NCI-H2196 (cell line): Measurements from ENCODE around the gene PABPN1L.

Source experiments
- DNase-seq: peaks from one replicate; lab custom pipeline; 2025; ENCODE audit not compliant: unreplicated experiment; lab: John Stamatoyannopoulos, UW

The PABPN1L gene

DNA sequence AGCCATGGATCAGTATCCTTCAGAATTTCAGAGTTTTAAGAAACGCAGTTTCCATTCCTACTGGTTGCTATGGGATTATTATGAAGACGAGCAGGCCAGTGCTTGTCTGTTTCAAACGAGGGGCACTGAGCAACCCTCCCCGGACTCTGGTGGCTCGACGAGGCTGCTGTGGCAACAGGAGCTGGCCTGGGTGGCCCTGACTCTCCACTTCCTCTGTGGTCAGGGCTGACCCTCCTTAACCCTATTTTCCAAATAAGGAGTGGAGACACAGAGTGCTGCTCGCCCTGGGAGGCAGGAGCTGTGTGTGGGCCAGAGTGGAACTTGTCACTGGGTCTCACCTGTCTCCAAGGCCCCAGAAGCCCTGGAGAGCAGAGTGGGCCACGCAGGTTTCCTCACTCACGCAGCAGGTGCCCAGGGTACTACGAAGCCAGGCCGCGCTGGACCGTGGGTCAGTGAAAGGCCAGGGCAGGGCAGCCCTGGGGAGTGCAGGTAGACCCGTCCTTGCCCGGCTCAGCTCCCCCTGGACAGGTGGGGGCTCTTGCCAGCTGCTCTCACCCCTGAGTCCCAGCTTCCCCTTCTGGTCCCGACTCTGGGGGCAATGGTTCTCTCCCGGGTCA is 13.0 kb downstream of the PABPN1L start:
- DNase-seq: no peak

DNA sequence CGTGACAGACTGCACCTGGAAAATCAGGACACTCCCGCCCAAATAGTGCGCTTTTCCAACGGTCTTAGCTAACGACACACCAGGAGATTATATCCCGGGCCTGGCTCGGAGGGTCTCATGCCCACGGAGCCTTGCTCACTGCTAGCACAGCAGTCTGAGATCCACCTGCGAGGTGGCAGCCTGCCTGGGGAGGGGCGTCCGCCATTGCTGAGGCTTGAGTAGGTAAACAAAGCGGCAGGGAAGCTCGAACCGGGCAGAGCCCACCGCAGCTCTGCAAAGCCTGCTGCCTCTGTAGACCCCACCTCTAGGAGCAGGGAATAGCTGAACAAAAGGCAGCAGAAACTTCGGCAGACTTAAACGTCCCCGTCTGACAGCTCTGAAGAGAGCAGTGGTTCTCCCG is 14.8 kb downstream of the PABPN1L start:
- DNase-seq: no peak

DNA sequence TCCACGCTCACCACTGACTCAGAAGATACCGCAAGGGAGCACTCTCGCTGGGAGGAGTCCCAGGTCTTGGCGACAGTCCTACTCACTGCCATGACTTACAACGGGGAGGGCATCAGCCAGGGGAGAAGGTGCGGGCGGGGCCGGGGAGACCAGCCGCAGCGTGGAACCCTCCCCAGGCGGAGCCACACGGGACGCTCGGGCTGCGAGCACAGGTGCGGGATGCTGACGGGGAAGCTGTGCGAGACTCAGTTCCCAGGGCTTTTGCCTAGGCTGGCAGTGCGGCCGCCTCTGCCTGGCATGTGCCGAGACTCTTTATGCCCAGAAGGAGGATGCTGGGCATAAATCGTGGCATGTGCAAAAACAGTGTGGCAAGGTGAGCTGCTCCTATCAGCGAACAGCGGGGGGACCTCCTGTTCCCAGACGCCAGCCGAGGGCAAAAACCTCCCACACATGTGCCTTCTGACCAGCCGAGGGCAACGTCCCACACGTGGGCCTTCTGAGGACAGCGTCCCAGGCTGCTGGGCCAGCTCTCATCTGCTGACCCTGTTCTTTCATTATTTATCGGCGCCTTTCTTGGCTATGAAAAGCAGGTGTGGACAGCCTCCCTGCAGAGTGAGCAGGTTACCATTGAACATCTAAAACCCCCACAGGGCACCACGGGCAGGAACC is 15.8 kb downstream of the PABPN1L start:
- DNase-seq: no peak

DNA sequence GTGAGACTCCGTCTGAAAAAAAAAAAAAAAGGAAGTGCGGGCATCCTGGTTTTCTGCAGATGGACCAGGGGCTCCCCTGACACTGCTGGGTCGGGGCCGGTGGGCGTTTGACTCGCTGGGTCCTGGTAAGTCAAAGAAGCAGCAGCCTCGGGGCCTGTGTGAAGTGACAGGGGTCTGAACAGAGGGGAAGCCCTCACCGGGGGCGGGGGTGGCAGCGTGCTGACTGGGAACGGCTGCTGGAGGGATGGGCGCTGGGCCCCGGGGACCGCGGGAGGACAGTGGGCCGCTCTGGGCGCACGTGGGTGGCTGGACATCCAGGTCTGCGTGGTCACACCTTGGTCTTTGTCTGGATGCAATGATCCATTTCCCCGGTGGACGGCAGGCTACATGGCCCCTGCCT is 17.9 kb downstream of the PABPN1L start:
- DNase-seq: no peak

DNA sequence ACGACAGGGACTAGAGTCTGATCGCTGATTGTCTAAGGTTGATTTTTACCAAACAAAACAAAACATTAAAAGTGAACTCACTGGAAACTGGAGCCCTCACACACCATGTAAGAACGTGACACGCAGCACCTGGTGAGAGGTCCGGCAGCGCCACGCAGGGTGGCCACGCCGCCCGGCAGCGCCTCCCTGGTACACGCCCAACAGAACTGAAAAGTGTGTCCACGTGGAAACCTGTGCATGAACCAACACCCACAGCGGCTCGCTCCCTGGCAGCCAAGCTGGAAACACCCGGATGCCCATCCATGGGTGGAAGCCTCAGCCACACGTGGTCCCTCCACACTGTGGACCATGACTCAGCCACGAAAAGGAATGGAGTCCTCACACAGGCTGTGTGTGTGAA is 18.8 kb downstream of the PABPN1L start:
- no peak for DNase-seq

DNA sequence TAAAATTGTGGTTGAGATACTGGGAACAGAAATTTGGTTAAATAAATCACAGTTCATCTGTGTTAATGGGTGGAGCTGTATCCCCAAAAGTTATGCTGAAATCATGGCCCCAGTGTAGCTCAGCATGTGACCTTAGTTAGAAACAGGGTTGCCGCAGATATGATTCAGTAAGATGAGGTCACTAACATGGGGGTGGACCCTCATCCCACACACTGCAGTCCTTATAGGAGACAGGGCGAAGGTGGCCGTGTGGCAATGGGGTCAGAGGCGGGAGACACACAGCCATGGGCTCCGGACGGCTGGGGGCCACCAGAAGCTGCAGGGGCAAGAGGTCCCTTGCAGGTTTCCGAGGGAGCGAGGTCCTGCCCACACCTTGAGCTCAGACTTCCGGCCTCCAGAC is 20.4 kb downstream of the PABPN1L start:
- no peak for DNase-seq

DNA sequence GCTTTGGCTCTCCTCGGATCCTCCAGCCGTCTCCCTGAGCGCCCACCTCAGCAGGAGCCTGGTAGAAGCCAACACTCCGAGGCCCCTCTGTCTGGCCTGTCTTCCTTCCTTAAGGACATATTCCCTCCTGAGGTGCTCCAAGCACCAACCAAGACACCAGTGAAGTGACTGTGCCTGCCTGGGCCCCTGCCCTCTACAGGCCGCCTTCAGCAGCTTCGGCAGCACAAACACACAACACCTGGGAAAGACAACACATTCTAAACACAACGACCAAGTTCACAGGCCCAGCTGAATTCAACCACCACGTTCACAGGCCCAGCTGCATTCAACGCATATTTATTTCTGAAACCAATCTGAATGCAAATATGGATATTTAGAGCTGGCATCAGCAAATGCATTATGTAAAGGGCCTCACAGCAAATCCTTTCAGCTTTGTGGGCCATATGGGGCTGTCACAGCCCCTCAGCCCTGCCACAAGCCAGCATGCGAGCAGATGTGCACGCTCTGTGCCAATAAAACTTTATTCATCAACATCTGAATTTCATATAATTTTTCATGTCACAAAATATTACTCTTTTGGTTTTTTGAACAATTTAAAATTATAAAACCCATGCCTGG is 21.9 kb downstream of the PABPN1L start:
- no peak for DNase-seq

DNA sequence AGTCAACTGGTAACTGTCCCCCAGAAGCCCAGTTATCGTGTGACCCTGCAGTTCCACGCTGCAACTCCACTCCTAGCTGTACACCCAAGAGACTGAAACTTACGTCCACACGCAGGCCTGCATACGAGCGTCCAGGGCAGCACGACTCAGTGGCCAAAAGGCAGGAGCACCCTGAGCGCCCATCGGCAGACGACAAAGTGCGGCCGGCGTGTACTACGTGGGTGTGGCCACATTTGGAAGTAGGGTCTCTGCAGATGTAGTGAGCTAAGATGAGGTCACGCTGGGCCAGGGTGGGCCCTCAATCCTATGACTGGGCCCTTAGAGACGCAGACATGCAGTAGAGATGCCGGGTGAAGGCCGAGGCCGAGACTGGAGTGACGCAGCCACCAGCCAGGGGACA is 23.2 kb downstream of the PABPN1L start:
- no peak for DNase-seq

DNA sequence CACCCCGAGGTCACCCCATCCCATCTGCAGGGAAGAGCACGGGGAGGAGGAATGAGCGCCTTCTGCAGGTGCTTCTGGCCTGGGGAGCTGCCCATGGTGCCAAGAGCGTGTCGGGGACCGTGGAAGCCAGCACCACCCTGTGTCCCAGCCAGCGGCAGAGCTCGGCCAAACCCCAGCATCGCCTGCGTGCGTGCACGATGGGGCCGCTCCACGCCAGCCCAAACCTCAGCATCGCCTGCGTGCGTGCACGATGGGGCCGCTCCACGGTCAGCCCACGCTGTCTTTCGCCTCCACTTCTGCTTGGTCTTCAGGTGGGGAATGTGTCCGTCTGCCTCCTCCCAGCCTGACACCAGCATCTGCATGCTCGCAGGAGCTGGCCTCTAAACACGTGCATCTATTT is 23.7 kb downstream of the PABPN1L start:
- no peak for DNase-seq

DNA sequence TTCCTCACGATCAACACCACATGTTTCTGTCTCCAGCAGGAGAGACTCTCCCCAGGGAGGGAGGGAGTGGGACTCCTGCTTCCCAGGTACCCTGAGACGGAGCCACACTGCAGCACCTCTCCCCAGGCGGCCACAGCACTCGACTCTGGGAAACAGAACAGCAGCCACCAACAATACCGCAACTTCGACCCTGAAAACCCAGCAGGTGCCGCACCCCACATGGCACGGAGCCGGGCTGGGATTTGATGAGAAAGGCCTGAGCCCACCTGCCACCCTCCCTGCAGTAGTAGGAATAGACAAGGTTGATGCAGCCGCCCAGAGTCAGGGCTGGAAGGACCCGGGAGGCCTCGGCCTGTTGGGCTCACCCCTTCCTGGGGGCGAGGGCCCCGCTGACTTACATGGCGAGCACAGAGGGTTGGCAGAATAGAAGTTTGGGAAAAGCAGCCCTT is 24.1 kb downstream of the PABPN1L start:
- DNase-seq: no peak

DNA sequence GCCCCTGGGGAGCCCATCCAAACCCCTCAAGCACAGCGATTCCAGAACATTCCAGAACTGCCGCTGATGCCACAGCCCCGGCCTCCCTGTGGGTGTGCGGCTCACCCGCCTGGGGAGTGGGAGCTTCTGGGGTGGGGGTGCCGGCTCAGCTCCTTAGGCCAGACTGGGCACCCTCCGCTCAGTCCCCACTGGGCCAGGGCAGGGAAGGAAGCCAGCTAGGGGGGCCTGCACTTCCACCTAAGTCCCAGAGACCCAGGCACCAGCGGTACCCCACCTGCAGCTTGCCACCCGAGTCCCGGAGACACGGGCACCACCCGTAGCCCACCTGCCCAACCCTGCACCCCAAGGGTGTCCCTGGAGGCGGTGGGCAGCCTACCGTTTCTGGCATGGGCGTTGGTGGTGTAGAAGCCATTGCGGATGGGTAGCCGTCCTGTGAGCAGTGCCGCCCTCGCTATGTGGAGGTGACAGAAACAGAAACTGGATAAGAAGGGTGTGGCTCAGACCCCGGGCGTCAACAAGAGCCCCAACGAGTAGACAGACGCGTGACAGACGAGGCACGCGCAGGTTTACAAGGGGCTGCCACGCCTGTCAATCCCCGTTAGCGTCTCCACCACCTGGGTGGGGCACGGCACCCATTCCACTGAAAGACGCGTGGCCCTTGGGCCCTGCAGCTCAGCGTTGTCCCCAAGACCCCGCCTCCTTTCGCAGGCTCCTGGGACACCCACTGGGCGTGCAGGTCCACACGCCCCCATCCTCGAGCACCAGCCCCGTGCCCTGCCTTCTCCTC is 24.7 kb downstream of the PABPN1L start:
- DNase-seq: no peak

DNA sequence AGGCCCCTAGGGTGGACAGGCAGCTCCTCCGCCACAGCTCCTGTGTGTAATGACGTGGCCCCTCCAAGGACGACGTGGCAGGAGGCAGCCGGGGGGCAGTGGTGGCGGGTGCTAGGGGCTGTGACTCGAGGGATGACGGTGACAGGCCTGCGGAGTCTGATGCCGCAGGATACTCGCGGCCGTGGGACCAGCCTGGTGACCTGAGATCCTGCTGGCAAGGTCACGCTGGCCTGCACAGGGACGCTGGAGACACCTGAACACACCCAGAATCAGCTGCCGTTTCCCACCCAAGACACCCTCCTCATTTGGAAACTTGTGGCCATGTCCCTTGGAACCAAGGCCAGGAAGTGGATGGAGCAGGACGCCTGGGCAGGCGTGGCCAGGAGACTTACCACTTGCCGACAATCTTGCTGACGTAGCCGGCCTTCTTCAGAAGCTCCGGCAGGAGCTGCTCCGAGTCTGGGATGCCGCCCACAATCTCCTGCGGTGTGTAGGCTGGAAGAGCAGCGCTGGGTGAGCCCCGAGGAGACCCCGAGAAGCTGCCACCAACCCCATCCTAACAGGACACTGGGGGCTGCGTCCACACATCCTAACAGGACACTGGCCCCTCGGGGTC is 25.8 kb downstream of the PABPN1L start:
- no peak for DNase-seq

DNA sequence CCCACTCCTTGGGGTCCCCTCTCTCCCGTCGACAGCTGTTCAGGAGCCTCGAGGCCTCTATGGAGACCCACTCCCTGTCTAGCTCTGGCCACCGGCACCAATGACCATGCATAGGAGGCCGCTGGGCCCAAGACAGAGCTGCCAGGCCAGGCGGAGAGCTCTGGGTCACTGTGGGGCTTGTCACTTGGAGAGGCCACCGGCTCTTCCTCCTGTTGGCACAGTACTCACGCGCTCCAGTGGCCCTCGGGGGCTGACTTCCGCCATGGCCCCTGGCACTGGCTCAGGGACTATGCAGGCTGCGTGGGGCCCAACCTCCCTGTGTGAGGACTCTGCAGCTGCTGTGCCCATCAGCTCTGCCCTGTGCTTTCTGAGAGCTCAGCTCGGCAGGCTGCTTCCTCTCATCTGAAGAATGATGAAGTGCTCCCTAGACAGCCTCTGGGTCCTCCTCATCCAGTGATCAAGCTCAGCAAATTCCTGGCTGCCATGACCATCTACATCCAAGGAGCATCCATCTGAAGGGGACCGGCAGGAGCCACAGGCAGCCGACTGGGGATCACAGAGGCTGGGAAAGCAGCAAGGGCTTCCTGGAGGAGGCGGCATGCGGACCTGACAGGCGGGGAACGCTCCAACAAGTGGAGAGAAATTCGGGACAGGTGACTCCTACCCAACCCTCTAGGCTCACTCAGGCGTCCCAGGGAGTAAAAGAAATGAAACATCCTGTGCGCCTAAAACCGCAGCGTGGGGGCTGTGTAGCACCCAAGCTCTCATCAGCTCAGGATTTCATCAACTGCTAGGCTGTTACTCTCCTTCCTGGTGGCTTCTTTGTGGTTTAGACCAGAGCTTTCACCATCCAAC is 26.5 kb downstream of the PABPN1L start:
- no peak for DNase-seq

DNA sequence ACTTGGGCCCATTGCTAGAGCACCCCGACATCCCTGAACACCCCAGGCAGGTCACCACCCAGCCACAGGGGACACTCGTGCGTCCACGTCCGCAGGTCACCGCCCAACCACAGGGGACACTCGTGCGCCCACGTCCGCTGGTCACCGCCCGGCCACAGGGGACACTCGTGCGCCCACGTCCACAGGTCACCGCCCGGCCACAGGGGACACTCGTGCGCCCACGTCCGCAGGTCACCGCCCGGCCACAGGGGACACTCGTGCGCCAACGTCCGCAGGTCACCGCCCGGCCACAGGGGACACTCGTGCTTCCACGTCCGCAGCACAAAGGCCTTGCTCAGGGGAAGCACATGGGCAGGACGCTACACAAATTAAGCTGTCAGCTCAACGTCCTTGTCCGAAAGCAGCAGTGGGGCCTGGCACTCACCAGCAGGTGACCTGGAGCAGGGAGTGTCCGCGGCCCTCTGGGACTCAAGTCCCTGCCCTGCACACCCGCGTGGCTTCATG is 27.4 kb downstream of the PABPN1L start:
- no peak for DNase-seq

DNA sequence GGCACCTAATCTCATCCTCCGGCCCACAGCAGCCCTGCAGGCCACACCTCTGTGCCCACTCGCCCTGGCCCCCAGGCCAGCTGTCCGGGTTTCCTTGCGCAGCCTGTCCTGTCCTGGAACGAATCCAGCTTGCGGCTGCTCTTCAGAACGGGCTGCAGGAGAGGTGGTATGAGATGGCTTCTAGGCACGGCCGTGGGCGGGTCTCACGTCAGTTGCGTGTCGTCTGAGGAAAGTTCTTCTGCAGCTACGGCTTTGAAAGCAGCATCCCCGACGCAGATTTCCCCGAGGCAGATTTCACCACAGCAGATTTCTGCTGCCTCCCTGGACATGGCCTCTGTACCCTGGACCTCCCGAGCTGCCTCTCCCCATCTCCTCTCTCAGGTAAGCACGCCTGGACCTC is 27.9 kb downstream of the PABPN1L start:
- no peak for DNase-seq

DNA sequence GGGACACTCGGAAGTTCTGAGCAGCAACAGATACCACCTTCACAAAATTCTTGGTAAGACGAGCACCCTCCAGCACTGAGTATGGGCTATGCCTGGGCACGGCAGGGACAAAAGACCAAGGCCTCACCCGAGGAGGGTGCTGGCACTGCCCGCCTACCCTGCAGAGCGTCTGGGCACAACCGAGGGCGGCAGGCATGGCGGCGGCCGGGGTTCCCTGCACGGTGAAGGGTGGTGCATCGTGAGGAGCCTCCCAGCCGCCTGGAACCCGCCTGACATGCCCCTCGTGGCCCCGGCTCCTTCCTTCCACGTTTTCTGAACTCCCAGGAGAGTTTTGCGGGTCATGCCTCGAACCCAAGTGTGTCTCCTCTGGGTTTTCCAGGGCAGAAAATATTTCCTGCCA is 28.7 kb downstream of the PABPN1L start:
- no peak for DNase-seq

DNA sequence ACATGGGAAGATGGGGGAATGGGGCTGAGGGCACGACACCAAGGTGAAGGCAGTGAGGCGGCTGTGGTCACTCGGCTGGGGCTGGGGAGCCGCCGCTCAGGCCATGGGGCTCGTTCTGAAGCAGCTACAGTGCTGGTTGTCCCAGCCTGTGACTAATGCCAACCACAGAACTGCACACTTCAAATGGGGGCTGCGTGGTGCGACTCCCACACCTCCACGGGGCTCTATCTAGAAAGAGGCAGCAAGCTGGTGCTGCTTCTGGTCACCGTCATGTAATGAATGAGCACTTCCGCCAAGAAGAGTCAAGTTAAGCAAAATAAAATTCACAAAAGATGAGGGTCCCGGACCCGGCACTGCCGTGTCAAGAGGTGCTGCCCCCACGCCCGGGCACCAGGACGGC is 29.7 kb downstream of the PABPN1L start:
- DNase-seq: no peak

DNA sequence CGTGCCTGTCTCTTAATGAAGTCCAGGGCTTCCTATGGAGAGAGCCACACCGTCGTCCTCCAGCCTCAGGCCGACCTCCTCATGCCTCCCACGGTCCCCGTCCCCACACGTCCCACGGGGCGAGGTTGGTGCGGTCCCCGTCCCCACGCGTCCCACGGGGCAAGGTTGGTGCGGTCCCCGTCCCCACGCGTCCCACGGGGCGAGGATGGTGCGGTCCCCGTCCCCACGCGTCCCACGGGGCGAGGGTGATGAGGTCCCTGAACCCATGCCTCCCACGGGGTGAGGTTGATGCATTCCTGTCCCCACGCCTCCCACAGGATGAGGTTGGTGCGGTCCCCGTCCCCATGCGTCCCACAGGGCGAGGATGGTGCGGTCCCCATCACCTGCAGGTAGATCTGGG is 30.6 kb downstream of the PABPN1L start:
- DNase-seq: no peak

DNA sequence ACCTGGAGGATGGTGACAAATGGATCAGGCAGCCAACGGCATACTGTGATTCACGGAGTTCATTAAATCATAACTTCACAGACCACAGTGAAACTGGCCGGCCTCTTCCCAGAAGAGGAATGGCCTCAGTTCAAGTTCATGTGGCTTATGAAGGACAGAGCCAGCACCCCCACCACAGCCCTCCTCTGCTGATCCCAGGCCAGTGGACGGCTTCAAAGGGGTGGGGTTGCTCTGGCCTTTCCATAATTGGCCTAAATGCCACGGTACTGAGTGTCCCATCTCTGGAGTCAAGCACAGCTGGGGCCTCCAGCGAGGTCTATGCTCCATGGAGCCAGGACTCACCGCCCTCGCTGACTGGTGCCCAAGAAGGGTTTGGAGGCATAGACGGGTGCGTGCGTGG is 31.1 kb downstream of the PABPN1L start:
- no peak for DNase-seq

DNA sequence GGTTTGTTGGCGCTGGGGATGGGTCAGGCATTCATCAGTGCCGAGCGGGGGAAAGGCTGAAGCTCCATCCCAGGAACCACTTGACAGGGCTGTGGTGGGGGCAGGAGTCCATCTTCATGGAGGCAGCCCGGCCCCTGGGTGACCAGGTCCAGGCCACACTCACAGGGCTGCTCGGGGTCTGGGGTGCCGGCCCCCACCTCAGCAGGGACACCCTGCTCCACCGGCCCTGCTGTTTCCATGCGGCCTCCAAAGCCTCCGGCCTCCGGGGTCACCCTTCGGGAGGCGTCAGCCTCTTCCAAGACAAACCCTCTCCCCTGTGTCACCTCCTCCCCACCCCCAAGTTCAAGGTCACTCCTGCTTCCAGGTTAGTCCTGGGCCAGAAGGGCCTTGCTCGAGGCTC is 31.8 kb downstream of the PABPN1L start:
- no peak for DNase-seq
